KMS-11 (cell line): ENCODE data around the gene VPS35L.

ENCODE experiments used
- H2AFZ ChIP-seq: fragments of 200-600 bp; sonication (generic); 2 replicates; pipeline ENCODE4 v1.6.1; 2016; ENCODE audit warnings: antibody characterized with exemption, mixed run types, low read depth
- H3K27ac ChIP-seq: fragments of 200-600 bp; sonication (generic); 2 replicates; pipeline ENCODE4 v1.6.1; 2016; ENCODE audit warnings: mild to moderate bottlenecking, mixed run types
- H3K27me3 ChIP-seq: fragments of 200-600 bp; sonication (generic); 2 replicates; pipeline ENCODE4 v1.6.1; 2017; ENCODE audit warnings: mild to moderate bottlenecking, low read depth, mixed run types, moderate library complexity; ENCODE audit not compliant: insufficient read depth
- H3K36me3 ChIP-seq: fragments of 200-600 bp; sonication (generic); 2 replicates; pipeline ENCODE4 v1.6.1; 2017; ENCODE audit warnings: mild to moderate bottlenecking, mixed run types; ENCODE audit not compliant: insufficient read depth
- H3K4me1 ChIP-seq: fragments of 200-600 bp; sonication (generic); 2 replicates; pipeline ENCODE4 v1.6.1; 2016; ENCODE audit warnings: mild to moderate bottlenecking, low read depth, mixed run types; ENCODE audit not compliant: poor library complexity, severe bottlenecking
- H3K4me2 ChIP-seq: fragments of 200-600 bp; sonication (generic); 2 replicates; pipeline ENCODE4 v1.7.0; 2016; ENCODE audit warnings: mild to moderate bottlenecking, mixed run types
- H3K4me3 ChIP-seq: fragments of 200-600 bp; sonication (generic); IDR thresholded peaks from 2 replicates; pipeline ENCODE4 v1.6.1; 2017; ENCODE audit warnings: low read depth, low read length, mixed read lengths; ENCODE audit not compliant: insufficient read depth
- H3K79me2 ChIP-seq: fragments of 200-600 bp; sonication (generic); 2 replicates; pipeline ENCODE4 v1.6.1; 2016; ENCODE audit warnings: low read depth, mixed run types; ENCODE audit not compliant: insufficient read depth
- H3K9ac ChIP-seq: fragments of 200-600 bp; sonication (generic); 2 replicates; pipeline ENCODE4 v1.6.1; 2016; ENCODE audit warnings: mild to moderate bottlenecking, mixed run types
- H4K20me1 ChIP-seq: fragments of 200-600 bp; sonication (generic); 2 replicates; pipeline ENCODE4 v1.6.1; 2016; ENCODE audit warnings: mild to moderate bottlenecking, mixed run types; ENCODE audit not compliant: insufficient read depth
- TF ChIP-seq, protein P1 (sequence below): fragments of 200-600 bp; sonication (generic); conservative IDR thresholded peaks from 2 replicates; pipeline ENCODE4 v1.6.1; 2017; ENCODE audit warnings: low read depth, mild to moderate bottlenecking, antibody characterized with exemption, low read length, moderate library complexity, mixed read lengths

VPS35L gene

DNA sequence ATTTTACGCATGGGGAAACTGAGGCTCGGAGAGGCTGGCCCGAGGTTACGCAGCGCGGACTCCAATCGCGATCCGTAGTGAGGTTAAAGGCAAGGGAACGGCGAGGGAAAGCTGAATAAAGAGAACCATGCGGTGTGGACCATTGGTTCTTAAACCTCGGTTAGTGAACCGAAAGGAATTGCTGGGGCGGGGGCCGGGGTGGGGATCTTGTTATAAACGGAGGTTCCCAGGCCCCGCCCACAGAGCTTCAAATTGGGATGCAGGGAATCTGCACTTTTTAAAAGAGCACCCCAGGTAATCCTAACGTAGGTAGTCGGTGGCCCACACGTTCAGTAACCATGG is 163.1 kb downstream of the VPS35L start:
- TF ChIP-seq, protein P1, sequence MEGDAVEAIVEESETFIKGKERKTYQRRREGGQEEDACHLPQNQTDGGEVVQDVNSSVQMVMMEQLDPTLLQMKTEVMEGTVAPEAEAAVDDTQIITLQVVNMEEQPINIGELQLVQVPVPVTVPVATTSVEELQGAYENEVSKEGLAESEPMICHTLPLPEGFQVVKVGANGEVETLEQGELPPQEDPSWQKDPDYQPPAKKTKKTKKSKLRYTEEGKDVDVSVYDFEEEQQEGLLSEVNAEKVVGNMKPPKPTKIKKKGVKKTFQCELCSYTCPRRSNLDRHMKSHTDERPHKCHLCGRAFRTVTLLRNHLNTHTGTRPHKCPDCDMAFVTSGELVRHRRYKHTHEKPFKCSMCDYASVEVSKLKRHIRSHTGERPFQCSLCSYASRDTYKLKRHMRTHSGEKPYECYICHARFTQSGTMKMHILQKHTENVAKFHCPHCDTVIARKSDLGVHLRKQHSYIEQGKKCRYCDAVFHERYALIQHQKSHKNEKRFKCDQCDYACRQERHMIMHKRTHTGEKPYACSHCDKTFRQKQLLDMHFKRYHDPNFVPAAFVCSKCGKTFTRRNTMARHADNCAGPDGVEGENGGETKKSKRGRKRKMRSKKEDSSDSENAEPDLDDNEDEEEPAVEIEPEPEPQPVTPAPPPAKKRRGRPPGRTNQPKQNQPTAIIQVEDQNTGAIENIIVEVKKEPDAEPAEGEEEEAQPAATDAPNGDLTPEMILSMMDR = no peak
- H3K4me3 ChIP-seq = peak overlapping the region; percentile 44
- no peaks in the 10 kb centered on the region for H3K27me3 ChIP-seq
- H3K4me2 ChIP-seq = peak overlapping the region; percentile 66
- peaks cover 35% of the 10 kb centered on the region for H3K79me2 ChIP-seq
- H3K36me3 ChIP-seq = no peaks in the 10 kb centered on the region
- H4K20me1 ChIP-seq = no peaks in the 10 kb centered on the region
- peak overlapping the region; percentile 80 for H2AFZ ChIP-seq
- H3K27ac ChIP-seq = peak overlapping the region; percentile 65
- peak overlapping the region; percentile 91 for H3K9ac ChIP-seq
- H3K4me1 ChIP-seq = peaks cover 10% of the 10 kb centered on the region

DNA sequence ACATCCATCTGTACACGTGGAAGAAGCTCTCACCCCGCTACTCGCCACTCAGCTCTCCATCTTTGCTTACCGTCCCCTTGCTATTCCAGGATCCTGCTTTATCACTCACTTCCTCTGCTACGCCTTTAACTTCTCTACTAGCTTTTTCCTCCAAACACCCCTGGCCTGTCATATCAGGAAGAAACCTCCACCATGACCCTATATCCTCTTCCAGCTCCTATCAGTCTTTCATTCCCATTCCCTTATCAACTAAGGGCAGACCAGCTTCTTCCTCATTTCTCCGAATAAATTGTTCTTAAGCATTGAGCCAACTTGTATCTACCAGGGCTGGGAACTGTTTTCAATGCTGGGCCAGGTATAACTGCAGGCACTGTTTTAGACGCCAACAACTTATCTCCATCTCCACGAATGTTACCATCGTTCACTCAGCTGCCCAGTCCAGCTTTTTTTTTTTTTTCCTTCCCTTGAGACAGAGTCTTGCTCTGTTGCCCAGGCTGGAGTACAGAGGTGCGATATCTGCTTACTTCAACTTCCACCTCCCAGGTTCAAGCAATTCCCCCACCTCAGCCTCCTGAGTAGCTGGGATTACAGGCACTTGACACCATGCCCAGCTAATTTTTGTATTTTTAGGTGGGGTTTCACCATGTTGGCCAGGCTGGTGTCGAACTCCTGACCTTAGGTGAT is 166.9 kb downstream of the VPS35L start:
- H4K20me1 ChIP-seq = no peaks in the 10 kb centered on the region
- no peak overlapping the region for H3K9ac ChIP-seq
- no peak overlapping the region for H3K27ac ChIP-seq
- peaks cover 4% of the 10 kb centered on the region for H3K4me1 ChIP-seq
- H3K4me2 ChIP-seq = no peak overlapping the region
- H3K79me2 ChIP-seq = peaks cover 4% of the 10 kb centered on the region
- H3K36me3 ChIP-seq = no peaks in the 10 kb centered on the region
- TF ChIP-seq, protein P1 = no peak
- H3K4me3 ChIP-seq = no peak overlapping the region
- H3K27me3 ChIP-seq = no peaks in the 10 kb centered on the region
- H2AFZ ChIP-seq = no peak overlapping the region

DNA sequence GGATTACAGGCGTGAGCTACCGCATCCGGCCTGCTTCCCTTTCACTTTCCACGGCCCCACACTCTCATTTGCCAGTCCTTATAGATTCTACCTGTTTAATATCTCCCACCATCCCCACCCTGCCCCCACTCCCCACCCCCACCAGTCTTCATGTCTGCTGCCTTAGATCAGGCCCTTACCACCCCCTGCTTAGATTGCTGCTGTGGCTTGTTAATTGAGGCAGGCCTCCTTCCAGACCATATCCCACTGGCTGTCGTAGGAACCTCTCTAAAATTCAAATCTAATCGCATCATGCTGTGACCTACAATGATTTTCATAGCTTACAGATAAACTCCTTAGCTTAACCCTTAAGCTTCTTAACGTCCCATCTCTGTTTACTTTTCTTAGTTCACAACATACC is 167.5 kb downstream of the VPS35L start:
- H3K79me2 ChIP-seq = no peaks in the 10 kb centered on the region
- no peak overlapping the region for H3K4me3 ChIP-seq
- H3K27me3 ChIP-seq = no peaks in the 10 kb centered on the region
- TF ChIP-seq, protein P1 = no peak
- H3K4me2 ChIP-seq = no peak overlapping the region
- H3K4me1 ChIP-seq = peaks cover 10% of the 10 kb centered on the region
- H3K36me3 ChIP-seq = no peaks in the 10 kb centered on the region
- no peak overlapping the region for H2AFZ ChIP-seq
- H4K20me1 ChIP-seq = no peaks in the 10 kb centered on the region
- no peak overlapping the region for H3K27ac ChIP-seq
- no peak overlapping the region for H3K9ac ChIP-seq

DNA sequence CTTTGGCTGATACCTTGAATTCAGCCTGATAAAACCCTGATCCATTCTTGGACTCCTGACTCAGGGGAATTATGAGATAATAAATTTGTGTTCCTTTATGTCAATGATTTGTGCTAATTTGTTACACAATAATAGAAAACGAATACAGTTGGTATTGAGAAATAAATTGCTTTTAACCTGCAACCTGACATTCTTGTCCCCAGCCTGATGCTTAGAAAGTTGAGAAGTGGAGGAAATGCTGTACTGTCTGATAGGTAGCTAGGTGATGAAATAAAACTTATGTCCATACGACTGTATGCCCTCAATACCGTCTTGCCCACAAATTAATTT is 173.1 kb downstream of the VPS35L start:
- peaks cover 21% of the 10 kb centered on the region for H3K4me1 ChIP-seq
- no peak overlapping the region for H3K4me3 ChIP-seq
- H3K9ac ChIP-seq = no peak overlapping the region
- H3K27ac ChIP-seq = peak overlapping the region; percentile 6; the same call in 1 of the 2 replicates
- H3K4me2 ChIP-seq = peak overlapping the region; percentile 41; the same call in 1 of the 2 replicates
- no peak overlapping the region for H2AFZ ChIP-seq
- H3K36me3 ChIP-seq = no peaks in the 10 kb centered on the region
- no peaks in the 10 kb centered on the region for H4K20me1 ChIP-seq
- H3K79me2 ChIP-seq = no peaks in the 10 kb centered on the region
- no peaks in the 10 kb centered on the region for H3K27me3 ChIP-seq
- TF ChIP-seq, protein P1 = no peak
